GM12801 (cell line): ENCODE results near the gene RPS14.

Experiments
- TF ChIP-seq, protein P1 (sequence below): IDR thresholded peaks from one replicate; pipeline ENCODE4 v1.5.1; 2011; ENCODE audit warnings: control low read depth; ENCODE audit not compliant: insufficient read length; ENCODE audit errors: extremely low read depth

RPS14 gene

DNA sequence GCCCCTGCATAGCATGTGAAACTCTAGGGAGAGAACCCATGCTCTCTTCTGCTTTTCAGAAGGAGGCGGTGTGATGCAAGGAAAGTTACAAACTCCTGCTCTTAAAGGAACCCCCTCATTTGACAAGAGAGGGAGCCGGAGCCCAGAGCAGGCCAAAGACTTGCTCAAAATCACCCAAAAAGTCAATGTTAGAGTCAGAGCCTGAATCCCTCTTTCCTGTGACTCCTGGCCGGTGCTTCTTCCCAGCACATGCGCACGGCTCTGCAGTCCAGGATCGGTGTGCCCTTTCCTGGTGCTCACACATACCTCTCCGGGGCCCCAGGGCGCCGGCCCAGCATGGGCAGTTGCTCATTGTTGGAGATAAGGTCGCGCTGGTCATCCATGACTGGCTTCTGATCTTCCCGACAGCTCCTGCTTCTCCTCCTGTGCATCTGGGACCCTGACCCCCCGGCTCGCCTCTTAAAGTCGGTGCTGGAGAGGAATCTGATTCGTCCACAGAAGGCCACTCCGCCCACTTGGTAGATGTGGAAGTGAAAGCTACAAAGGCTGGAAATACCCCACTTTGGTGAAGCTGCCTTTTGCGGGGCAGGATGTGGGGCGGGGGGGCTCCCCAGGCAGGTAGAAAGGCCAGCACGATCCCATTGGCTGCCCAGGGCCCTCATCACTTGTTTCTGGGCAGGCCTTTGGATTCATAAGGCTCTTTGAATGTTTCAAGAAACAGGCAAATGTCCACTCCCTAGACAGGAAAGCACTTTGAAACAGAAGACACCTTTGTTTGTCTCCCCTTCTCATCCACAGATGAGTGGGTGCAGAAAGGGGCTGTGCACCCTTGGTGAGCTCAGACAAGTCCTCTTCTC is 37.0 kb downstream of the RPS14 start, which contains the start of gene CD74:
CD74 (minus strand) TSS at position 592 of the 857 bp plus-strand sequence; CDS start at position 431, 161 bp downstream.
- TF ChIP-seq, protein P1, sequence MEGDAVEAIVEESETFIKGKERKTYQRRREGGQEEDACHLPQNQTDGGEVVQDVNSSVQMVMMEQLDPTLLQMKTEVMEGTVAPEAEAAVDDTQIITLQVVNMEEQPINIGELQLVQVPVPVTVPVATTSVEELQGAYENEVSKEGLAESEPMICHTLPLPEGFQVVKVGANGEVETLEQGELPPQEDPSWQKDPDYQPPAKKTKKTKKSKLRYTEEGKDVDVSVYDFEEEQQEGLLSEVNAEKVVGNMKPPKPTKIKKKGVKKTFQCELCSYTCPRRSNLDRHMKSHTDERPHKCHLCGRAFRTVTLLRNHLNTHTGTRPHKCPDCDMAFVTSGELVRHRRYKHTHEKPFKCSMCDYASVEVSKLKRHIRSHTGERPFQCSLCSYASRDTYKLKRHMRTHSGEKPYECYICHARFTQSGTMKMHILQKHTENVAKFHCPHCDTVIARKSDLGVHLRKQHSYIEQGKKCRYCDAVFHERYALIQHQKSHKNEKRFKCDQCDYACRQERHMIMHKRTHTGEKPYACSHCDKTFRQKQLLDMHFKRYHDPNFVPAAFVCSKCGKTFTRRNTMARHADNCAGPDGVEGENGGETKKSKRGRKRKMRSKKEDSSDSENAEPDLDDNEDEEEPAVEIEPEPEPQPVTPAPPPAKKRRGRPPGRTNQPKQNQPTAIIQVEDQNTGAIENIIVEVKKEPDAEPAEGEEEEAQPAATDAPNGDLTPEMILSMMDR: no peak

- TF ChIP-seq, protein P1: no peak
Measured at GRCh38 chr5:150411245-150411979, 38.1 kb downstream of the RPS14 start.

DNA sequence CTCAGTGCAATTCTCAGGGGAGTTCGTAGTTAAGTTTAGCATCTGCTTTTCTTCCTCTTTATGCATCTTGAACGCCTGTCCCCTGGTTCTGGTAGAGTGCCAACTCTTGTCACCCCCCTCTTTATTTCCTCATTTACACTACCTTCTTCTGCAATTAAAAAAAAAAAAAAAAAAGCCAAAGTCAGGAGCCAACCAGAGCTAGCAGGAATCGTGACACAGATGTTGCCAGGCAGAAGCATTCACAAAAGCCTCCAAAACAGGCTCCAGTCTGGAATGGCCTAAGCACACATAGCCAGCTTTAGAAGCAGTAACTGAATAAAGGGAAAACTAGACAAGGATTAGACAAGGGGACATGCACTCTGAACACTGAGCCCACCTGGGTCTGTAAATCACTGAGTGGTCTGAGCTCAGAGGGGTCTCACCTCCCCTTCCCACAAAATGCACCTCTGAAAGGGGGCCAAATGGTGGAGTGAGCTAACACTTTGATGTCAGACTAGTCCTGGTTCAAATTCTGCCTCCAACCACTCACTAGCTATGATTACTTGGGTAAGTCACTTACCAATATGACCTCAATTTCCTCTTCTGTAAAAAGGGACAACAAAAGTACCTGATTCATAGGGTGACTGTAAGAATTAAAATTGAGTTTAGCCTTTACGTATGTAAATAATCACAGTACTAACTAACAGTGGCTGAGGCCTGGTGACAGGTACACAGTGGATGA is 38.9 kb downstream of the RPS14 start:
- TF ChIP-seq, protein P1: no peak

GRCh38 chr5:150409638-150410523 is 39.7 kb downstream of the RPS14 start:
- TF ChIP-seq, protein P1: no peak

- TF ChIP-seq, protein P1: no peak
Measured at GRCh38 chr5:150408231-150408943, 41.2 kb downstream of the RPS14 start.

GRCh38 chr5:150407096-150407720 is 42.3 kb downstream of the RPS14 start:
- TF ChIP-seq, protein P1: no peak
